Measurements from ENCODE around the gene TAS2R40. TPM values are rescaled to one million over a fixed set of nuclear protein-coding genes. Genes with fewer than 3 reads are reported as not detected.

Gene TAS2R40
- total RNA-seq, 1 donor from 2014 or later: not detected

DNA sequence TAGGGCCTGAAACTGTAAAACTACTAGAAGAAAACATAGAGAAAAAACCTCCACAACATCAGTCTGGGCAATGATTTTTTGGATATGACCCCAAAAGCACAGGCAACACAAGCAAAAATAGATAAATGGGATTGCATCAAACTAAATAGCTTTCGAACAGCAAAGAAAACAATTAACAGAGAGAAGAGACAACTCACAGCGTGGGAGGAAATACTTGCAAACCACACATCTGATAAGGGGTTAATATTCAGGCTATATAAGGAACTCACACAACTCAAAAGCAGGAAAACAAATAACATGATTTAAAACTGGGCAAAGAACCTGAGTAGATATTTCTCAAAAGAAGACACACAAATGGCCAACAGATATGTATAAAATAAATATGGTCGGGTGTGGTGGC lies 33.7 kb downstream of the TAS2R40 start:
- H3K27me3 Mint-ChIP-seq: no peaks in the 10 kb centered on the region
- TF ChIP-seq, protein P1, sequence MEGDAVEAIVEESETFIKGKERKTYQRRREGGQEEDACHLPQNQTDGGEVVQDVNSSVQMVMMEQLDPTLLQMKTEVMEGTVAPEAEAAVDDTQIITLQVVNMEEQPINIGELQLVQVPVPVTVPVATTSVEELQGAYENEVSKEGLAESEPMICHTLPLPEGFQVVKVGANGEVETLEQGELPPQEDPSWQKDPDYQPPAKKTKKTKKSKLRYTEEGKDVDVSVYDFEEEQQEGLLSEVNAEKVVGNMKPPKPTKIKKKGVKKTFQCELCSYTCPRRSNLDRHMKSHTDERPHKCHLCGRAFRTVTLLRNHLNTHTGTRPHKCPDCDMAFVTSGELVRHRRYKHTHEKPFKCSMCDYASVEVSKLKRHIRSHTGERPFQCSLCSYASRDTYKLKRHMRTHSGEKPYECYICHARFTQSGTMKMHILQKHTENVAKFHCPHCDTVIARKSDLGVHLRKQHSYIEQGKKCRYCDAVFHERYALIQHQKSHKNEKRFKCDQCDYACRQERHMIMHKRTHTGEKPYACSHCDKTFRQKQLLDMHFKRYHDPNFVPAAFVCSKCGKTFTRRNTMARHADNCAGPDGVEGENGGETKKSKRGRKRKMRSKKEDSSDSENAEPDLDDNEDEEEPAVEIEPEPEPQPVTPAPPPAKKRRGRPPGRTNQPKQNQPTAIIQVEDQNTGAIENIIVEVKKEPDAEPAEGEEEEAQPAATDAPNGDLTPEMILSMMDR (IDR thresholded peaks at IDR 0.05; ENCODE audit: unreplicated experiment): no peak
- H3K36me3 Mint-ChIP-seq (ENCODE audit: insufficient read depth): peaks cover 2% of the 10 kb centered on the region
- no peak for DNase-seq (ENCODE audit: low spot score, unreplicated experiment)
- no peak overlapping the region for H3K4me3 Mint-ChIP-seq (ENCODE audit: low read depth)
- peaks cover 3% of the 10 kb centered on the region for H3K4me1 Mint-ChIP-seq (ENCODE audit: low read depth)
- H3K27ac Mint-ChIP-seq: no peak overlapping the region
- peaks cover 6% of the 10 kb centered on the region for H3K9me3 Mint-ChIP-seq (ENCODE audit: low read depth)

DNA sequence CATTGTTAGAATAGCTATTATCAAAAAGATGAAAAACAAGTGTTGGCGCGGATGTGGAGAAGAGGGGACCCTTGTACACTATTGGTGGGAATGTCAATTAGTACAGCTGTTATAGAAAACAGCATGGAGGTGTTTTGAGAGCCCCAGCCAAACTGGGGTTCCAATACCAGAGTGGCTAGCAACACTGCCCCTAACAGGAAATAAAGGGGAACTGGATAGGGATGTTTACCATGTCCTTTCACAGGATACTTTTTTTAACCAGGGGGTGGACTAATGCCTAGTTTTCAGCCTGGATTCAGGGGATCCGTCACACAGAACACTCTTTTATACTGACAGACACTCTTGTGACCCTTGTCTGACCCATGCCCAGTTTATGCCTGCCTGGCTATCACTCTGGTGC lies 34.5 kb downstream of the TAS2R40 start:
- Mint-ChIP-seq H3K36me3 (ENCODE audit: insufficient read depth) (peaks cover 2% of the 10 kb centered on the region), H3K9me3 (ENCODE audit: low read depth) (peaks cover 6% of the 10 kb centered on the region), H3K4me3 (ENCODE audit: low read depth) (no peak overlapping the region), H3K4me1 (ENCODE audit: low read depth) (peaks cover 3% of the 10 kb centered on the region), H3K27me3 (no peaks in the 10 kb centered on the region), H3K27ac (no peak overlapping the region)
- no peak for DNase-seq (ENCODE audit: low spot score, unreplicated experiment)
- TF ChIP-seq, protein P1 (IDR thresholded peaks at IDR 0.05; ENCODE audit: unreplicated experiment): no peak

DNA sequence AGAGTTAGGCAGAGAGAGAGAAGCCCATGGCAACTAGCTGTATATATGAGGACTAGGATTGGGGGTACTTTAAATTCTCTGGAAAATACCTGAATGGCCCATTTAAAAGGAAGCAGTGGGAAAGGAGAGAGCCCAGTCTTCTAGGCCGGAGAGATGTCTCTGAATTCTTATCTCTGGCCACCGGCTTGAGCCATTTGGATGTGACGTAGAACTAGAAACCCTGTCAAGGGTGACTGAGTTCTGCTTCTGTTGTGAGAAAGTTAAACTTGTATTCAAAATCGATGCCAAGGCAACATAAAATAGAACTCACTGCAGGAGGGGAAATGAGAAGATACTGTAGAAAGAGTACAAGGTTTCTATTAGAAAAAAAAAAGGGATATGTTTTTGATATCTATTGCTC lies 35.1 kb downstream of the TAS2R40 start:
- TF ChIP-seq, protein P1 (IDR thresholded peaks at IDR 0.05; ENCODE audit: unreplicated experiment): no peak
- Mint-ChIP-seq H3K27me3 (no peaks in the 10 kb centered on the region), H3K4me3 (ENCODE audit: low read depth) (no peak overlapping the region)

DNA sequence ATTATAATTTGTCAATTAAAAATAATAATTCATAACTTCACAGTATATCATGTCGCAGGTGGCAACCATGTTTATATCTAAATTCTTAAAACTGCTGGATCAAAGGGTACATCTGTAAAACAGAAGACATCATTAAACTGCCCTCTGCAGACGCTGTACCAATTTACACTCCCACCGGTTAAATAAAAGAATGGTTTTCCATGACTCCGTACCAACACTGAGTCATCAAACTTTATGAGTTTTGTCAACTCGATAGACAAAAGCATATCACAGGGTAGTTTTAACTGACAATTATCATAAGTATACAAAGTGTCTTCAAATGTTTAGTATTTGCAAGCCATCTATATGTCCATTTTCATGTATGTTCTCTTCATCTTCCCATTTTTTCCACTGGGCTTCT lies 35.7 kb downstream of the TAS2R40 start:
- H3K27me3 Mint-ChIP-seq: no peaks in the 10 kb centered on the region
- no peak for DNase-seq (ENCODE audit: low spot score, unreplicated experiment)
- peaks cover 3% of the 10 kb centered on the region for H3K4me1 Mint-ChIP-seq (ENCODE audit: low read depth)
- H3K4me3 Mint-ChIP-seq (ENCODE audit: low read depth): no peak overlapping the region
- H3K36me3 Mint-ChIP-seq (ENCODE audit: insufficient read depth): peaks cover under 1% of the 10 kb centered on the region
- TF ChIP-seq, protein P1 (IDR thresholded peaks at IDR 0.05; ENCODE audit: unreplicated experiment): no peak
- no peak overlapping the region for H3K27ac Mint-ChIP-seq
- H3K9me3 Mint-ChIP-seq (ENCODE audit: low read depth): peaks cover 5% of the 10 kb centered on the region

More for the DNA sequence above, 35.1 kb downstream of the TAS2R40 start:
- no peak for DNase-seq (ENCODE audit: low spot score, unreplicated experiment)
- Mint-ChIP-seq H3K4me1 (ENCODE audit: low read depth) (peaks cover 3% of the 10 kb centered on the region), H3K9me3 (ENCODE audit: low read depth) (peaks cover 6% of the 10 kb centered on the region), H3K36me3 (ENCODE audit: insufficient read depth) (peaks cover 2% of the 10 kb centered on the region), H3K27ac (no peak overlapping the region)

DNA sequence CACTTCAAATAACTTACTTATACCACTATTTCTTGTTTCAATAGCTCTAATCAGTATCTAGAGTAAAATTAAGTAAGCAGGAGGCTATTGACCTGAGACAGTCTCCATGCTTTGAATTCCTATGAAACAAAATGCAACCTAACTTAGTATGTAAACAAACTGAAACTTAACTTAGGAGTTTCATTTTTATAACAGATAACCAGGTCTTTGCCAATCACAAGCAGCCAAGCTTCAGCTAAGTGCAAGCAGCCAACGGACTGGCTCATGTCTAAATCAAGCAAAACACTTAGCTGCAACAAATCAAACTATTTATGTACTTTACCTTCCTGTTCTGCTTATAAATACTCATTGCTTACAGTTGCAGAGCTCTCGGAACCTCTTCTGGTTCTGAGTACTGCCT lies 37.0 kb downstream of the TAS2R40 start:
- TF ChIP-seq, protein P1 (IDR thresholded peaks at IDR 0.05; ENCODE audit: unreplicated experiment): no peak
- H3K36me3 Mint-ChIP-seq (ENCODE audit: insufficient read depth): no peaks in the 10 kb centered on the region

More for the DNA sequence above, 37.0 kb downstream of the TAS2R40 start:
- Mint-ChIP-seq H3K4me3 (ENCODE audit: low read depth) (no peak overlapping the region), H3K27me3 (no peaks in the 10 kb centered on the region), H3K27ac (no peak overlapping the region), H3K9me3 (ENCODE audit: low read depth) (peaks cover 3% of the 10 kb centered on the region), H3K4me1 (ENCODE audit: low read depth) (peaks cover 6% of the 10 kb centered on the region)
- no peak for DNase-seq (ENCODE audit: low spot score, unreplicated experiment)
